AG08396 (cell line): Measurements from ENCODE around the gene SYNGAP1.
A peak's percentile ranks its signal among the peaks of the same experiment; 100 is the strongest.

Experiments used
- DNase-seq: peaks from one replicate; pipeline ENCODE4 v3.0.0; 2012; ENCODE audit warnings: low spot score, mixed read lengths

SYNGAP1 gene

DNA sequence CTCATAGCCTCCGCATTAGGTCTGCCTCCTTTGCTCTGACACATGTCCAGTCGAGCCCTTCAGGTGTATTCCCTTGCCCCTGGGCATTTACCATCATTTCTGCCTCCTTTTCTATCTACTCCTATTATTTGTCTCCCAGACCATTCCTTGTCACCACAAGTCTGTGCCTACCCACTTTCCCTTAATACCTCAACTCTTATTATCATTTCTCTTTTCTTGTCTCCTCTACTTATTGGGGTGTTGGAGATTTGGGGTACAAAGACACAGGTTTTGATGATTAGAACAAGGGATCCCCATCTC is 1.4 kb downstream of the SYNGAP1 start:
- DNase-seq: no peak

DNA sequence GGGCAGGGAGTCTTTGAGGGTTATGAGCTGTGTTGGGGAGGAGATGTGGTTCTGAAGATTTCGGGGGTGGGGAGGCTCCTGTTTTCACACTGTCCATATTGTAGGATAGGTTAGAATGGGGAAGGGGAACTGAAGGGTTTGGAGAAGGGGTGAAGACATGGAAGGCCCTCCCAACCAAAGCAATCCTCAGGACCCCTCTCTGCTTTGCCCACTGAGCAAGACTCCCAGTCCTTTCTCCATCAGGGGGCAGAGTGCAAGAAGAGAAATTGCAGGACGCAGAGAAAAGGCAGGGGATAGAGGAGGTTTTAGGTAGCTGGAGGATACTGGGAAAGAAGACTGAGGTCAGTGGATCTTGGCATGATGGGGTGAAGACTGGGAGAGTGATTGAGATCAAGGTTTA is 3.9 kb downstream of the SYNGAP1 start:
- no peak for DNase-seq

DNA sequence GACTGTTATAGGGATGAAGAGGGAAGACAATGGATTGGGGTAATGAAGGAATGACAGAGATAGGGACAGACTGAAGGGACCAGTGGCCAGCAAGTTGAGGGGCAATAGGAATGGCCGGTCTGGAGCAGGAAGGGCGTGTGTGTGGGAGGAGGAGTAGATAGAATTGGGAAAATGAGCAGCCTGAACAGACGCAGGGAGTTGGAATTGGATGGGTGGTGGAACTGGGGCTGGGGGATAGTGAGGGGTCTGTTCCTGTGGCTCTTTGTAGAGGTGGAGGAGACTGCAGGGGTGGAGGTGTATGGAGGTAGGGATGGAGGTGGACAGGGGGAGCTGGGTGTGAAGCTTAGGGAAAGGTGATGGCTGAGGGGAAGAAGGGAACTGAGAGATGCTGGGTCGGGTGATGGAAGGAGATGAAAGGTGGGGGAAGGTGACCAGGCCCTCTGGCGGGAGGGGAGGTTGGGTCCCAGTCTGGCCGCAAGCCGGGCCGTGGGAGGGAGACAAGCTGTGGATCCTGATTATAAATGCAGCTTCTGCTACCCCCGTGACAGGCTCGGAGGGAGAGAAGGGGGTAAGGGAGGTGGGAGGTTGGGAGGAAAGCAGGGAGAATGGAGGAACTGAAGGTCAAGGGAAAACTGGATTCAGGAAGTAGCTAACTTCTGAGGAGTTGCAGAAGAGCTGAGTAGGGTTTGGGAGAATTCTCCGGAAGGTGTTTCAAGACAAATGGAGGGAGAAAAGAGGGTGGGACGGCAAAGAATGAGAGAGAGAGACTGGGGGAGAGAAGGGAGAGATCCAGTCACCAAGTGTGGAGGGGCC is 5.2 kb downstream of the SYNGAP1 start:
- no peak for DNase-seq

DNA sequence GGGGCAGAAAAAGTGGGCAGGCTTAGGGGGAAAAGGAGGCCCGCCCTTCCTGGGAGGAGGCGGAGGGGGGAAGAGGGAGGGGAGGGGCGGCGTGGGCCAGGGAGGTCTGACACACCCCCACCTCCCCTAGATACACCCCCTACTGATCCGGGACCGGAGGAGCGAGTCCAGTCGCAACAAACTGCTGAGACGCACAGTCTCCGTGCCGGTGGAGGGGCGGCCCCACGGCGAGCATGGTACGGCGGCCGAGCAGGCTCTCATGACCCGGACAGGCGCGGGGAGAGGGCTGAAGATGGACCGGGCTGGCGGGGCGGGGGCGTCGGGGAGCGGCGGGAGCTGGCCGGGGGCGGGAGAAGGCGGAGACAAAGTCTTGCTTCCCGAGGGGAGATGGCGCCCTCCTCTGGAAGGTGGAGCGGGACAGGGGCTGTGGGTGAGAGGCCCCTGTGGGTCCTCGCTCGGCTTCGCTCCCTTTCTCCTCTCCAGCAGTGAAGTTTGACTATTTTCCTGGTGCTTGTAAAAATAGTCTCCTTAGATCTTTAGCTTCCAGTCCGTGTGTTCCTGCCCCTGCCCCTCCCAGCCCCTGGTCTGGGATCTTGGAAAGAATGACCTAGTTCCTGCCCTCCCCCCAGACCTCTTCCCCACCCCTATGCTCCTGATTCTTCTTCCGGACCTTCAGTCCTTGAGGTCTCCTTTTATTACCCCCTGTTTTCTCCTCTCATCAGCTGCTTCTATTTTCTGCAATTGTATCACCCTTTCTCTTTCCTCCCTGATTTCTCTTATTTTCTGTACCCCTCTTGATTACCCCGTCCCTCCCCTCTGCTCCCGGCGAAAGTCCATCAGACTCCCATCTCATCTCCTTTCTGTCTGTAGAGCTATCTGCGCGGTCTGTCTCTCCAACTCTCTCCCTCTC is 6.1 kb downstream of the SYNGAP1 start:
- DNase-seq: peak; percentile 86

DNA sequence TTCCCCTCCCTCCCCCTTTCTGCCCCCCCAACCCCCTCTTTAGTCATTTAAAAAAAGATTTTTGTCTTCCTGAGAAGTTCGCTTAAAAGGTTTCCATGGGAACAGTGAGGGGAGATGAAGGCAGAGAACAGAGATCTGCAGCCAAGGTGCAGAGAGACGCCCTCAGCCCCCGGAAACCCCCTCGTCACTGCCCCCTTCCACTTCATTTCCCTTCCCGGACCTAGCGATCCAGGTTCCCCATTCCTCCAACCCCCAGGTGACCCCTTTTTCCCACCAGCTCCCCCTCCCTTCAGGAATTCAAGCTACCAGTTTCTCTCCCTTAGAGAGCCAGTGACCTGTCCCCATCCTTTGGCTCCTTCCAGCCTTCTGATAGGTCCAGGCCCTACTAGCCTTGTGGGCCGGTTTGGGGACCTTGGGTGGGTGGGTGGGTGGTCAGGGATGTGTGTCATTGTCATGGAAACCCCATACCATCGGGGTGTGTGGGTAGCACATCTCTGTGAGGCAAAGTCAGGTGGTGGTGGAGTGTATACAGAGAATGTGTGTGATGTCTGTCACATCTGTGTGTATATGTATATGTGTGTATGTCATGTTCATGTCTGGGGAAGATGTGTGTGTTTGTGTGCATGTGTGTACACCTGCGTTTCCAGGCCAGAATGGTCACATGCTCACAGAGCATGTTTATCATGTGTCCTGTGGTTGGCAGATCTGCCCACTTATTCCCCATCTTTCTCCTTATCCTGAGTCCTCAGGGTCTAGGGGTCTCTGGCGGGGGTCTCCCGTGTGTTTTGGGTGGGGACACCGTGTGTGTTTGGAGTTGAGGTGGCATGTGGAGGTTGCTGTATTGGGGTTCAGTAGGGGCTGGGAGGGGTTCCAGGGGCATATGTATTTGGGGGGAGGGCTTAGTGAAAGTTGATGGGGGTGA is 7.0 kb downstream of the SYNGAP1 start:
- peak; percentile 40 for DNase-seq

DNA sequence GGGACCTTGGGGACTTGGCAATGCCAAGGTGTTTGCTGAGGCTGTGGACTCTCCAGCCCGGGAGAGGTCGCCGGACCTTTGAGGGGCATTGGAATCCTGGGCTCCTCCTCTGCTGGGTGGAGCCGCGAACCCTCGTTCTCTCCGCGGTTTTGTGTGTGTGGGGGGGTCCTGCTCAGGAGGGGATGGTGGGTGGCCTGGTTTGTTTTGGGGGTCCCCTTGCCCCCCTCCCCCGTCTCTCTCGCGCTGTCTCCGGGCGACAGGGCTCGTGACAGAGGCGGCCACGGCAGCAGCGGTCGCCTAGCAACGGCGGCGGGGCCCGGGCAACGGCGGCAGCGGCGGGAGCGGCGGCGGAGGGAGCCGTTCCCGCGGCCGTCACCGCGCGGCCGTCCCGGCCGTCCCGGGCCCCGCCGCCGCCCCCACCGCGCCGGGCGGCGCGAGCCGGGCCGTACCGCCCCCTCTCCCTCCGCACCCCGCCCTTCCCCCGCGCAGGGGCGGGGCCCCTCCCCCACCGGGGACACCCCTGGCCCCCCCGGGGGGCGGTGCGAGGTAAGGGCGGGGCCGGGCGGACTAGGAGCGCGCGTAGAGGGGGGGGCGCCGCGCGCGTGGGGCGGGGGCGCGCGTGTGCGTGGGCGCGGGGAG is 7.8 kb downstream of the SYNGAP1 start:
- peak; percentile 80 for DNase-seq

DNA sequence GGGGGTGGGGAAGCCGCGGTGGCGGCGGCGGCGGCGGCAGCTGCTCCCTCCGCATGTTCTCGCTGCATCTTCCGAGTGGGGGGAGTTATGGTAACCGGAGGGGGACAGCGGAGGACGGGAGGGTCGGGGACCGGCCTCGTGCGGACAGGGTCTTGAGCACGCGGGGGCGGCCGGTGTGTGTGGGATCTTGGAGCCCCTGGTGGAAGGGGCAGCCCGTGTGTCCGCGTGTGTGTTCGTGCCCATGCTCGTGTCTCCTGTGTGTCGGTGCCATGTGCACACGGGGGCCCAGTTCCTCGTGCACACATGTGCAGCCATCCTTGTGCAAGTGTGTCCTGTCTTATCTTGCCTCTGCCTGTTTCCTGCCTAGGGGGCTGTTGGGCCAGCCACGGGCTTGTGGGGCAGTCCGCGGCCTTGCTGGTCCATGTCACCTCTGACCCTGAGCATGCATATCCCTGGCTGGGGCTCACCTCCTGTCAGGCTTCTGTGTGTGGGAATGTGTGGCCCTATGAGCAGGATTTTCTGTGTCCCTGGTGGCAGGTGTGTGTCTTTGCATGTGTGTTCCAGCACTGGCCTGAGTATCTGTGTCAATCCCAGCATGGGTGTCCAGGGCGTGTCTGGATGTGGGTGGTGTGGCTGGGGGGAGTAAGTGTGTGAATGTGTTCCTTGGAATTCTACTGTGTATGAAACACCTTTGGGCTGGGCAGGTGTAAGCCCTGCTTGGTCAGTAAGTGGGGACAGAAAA is 8.5 kb downstream of the SYNGAP1 start:
- DNase-seq: peak; percentile 65

DNA sequence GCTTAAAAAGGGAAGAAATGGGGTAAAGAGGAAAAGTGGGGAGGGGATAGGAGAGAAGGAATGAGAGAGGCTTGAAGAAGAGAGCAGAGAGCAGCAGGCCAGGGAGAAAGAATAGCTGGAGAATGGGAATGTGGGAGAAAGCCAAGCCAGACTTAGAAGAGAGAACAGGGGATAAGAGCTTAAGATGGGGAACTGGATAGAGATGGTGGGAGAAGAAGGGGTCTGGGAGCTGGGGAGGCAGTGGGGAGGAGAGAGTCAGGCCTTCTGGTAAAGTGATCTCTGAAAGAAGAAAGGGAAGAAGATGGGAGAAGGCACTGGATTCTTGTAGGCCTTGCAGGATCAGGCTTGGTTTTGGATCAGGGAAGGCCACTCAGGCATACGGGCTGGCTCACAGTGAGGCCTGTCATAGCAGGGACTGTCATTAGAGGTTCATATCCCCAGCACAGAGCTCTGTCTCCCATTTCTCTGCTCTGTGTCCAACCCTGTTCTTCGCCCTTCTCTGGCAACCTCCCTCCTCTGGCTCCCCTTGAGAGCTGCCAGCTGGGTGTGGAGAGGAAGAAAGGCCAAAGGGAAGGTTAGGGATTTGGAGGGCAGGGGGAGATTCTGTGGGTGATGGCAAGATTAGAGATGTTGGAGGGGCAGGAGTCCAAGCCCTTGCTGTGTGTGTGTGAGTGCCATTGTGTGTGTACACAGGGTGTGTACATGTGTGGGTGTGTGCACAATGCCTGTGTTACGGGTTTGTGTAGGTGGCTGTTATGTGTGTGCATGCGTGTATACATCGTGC is 9.3 kb downstream of the SYNGAP1 start:
- no peak for DNase-seq

DNA sequence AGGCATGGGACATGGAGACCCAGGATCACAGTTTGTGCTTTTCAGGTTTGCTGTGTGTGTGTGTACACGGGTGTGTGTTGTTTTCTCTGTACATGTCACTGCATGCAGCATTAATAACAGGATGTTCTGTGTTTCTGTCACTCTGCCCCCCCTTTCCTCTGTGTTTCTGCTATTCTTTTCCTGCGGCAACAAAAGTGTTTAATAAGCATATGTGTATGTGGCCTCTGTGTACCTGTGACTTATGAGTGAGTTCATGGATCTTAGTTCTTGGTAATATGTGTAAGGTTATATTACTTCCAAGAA is 9.8 kb downstream of the SYNGAP1 start:
- no peak for DNase-seq

DNA sequence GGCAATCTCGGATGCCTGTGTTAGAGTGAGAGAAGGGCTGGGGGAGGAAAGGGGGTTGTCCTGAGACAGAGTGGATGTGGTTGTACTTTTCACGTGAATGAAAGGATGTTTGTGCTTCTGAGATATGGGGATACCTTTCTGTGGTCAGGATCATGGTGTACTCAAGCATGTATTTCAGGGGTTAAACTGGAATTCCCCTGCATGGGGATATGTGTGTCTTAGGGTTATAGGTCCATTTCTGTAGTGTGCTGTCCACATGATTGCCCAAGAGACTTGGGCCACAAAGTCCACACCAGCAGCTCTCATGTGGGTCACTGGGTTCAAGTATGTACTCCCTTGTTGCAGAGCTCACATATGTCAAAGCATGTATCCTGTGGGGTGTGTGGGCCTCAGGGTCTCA is 10.5 kb downstream of the SYNGAP1 start:
- DNase-seq: no peak

DNA sequence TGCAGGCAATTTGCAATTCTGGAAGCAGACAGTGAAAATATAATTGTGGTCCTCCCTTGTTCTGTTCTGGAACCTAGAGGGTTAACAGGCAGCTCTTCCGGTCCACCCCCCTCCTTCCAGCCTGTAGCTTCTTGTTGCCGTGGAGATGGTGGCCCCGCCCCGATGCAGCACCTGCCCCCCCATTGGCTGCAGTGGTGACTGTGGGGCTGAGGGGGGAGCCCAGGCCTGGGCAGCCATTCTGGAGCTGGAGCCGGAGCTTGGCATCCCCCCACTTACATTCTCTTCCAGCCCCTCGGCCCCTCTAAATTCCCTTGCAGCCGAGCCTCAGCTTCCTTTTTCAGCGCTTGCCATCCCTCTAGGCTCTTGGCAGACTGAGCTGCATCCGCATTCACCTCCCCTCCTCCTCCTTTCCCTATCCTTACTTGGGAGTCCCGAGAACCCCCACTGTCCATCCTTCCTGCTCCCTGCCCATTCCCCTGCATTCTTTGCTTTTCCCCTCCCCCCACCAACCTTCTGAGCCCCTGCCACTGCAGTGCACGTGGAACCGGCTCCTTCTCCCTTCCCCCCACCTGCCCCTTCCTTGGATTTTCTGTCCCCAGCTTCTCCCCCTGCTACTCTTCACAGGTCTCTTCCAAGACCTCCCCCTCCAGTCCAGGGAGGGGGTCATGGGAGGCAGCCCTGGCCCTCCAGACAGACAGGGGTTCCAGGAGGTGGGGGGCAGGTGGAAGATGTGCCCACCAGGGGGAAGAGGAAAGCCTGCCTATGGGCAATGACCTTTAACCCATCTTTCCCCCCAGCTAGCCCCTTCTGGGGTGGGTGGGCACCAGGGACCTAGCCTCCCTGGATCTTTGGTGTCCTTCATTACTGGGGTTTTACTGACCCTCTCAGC is 11.4 kb downstream of the SYNGAP1 start:
- peak; percentile 93 for DNase-seq

DNA sequence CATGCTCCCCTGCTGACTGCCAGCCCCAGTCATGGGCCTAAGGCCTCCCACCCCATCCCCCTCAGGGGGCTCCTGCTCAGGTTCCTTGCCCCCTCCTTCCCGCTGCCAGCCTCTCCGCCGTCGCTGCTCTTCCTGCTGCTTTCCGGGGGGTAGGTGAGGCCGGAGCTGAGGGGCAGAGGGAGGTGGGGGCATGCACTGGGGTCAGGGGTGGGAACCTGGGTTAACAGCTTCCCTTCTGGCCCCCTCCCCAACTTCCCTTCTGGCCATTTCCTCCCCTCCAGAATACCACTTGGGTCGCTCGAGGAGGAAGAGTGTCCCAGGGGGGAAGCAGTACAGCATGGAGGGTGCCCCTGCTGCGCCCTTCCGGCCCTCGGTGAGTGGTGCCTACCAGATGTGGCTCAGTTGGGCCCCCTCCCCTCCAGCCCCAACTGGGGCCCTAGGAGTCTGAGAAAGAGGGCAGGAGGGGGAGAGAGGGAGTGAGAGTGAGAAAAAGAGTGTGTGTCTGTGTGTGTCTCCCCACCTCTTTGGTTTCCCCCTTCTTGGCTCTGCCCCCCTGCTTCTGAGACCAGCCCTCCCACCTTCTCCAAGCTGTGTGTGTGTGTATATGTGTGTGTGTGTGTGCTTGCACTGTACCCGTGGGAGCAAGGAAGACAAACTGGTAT is 12.1 kb downstream of the SYNGAP1 start:
- DNase-seq: no peak

DNA sequence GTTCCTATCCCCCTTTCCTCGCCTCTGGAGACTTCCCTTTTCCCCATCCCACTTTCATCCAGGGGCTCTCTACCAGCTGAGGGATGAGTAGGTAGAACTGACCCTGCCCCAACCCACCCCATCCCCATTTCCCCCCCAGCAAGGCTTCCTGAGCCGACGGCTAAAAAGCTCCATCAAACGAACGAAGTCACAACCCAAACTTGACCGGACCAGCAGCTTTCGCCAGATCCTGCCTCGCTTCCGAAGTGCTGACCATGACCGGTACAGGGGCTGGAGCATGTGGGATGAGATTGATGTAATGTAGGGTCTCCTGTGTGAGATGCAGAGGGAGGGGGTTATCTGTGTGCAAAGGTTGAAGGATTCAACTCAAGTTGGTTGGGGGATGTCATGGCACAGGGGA is 12.7 kb downstream of the SYNGAP1 start:
- no peak for DNase-seq

DNA sequence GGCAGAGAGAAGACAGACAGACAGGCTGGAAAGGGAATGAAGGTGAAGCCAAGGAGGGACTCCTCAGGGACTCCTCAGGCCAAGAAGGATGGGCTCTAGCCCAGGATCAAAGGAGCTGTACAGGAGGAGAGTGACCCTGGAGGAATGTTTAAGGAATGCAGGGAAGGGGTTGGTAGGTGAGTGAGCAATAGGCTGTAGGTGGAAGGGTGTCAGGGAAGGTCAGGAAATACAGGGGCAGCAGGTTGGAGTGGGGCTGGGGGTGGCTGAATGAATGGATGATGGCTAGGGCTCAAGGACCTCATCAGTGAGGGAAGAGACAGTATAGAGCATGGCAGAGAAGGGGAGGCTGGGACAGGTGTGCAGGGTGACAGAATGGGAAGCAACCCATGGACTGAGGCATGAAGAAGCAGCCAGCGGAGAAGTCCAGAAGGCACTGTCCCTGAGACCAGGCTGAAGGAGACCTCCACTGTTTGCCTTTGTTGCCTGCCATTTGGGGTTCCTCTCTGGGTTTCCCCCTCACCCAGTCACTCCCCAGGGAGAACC is 13.2 kb downstream of the SYNGAP1 start:
- no peak for DNase-seq

DNA sequence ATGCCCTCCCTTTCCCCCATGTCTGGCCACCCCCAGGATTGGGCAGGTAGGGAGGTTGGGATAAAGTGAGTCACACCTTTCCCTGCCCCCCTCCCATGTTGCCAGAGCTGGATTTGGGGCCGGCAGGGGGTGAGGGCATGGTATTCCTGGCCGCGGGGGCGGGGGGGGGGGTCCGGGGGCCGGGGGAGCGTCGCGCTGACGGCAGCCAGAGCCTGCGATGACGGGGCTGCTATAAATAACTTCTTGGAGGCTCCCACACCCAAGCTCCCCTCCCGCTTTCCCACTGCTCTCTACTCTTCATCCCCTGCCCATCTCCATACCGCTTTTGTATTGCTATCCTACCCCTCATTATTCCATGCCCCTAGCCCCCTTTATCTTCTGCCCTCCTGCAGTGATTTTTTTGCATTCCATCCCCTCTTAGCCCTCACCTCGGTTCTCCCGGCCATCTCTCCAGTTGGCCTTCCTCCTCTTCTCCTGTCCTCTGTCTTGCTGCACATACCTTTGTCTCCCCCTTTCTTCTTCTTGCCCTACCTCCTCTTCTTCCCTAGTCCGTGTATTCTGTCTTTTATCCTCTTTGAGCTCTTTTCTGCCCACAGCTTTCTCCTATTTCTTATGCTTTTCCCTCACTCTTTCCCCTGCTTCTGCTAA is 13.8 kb downstream of the SYNGAP1 start:
- DNase-seq: peak; percentile 59

DNA sequence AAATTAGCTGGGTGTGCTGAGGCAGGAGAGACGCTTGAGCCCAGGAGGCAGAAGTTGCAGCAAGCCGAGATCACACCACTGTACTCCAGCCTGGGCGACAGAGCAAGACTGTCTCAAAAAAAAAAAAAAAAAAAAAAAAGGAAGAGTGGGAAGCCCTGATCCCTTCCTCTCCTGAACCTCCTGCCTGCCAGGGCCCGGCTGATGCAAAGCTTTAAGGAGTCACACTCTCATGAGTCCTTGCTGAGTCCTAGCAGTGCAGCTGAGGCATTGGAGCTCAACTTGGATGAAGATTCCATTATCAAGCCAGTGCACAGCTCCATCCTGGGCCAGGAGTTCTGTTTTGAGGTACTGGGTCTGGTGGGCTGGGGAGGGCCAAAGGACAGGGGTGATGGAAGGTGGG is 15.1 kb downstream of the SYNGAP1 start:
- DNase-seq: no peak

DNA sequence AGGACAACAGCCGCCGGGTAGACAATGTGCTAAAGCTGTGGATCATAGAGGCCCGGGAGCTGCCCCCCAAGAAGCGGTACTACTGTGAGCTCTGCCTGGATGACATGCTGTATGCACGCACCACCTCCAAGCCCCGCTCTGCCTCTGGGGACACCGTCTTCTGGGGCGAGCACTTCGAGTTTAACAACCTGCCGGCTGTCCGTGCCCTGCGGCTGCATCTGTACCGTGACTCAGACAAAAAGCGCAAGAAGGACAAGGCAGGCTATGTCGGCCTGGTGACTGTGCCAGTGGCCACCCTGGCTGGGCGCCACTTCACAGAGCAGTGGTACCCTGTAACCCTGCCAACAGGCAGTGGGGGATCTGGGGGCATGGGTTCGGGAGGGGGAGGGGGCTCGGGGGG is 17.8 kb downstream of the SYNGAP1 start:
- no peak for DNase-seq

DNA sequence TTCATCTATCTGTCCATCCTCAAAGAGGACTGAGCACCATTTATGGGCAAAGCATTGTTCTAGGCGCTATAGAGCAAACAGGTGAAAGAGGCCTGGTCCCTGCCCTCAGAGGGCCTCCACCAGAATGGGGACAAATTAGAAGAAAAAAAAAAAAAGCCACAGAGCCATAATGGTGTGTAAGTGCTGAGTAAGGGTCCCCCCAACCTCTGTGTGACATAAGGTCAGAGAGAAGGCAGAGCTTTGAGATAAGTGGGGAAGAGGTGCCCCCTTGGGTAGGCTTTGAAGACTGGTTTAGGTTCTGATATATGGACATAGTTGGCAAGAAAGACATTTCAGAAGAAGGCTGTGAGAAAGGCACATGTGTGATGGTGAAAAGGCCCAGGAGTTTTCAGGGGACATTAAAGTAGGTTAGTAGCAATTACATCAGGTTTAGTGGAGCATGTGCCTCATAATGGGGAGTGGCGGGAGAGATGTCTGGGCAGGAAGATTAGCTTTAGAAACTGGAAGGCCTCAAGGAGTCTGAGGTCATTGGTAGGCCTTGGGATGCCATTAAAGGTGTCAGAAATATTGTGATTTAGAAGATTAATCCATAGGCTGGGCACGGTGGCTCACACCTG is 19.2 kb downstream of the SYNGAP1 start:
- DNase-seq: no peak
